Right lung (tissue), 5 donors: ENCODE data around the gene ANKRD42. TPM values are rescaled to one million over a fixed set of nuclear protein-coding genes. Genes with fewer than 3 reads are reported as not detected.

ENCODE experiments used
- DNase-seq, 2 donors: peaks; one replicate each; pipeline ENCODE4 v3.0.0-alpha.2; 2013
- polyA plus RNA-seq, 5 donors: library from polyadenylated mRNA; unstranded; fragments of 120-200 nt; gene quantifications; one replicate each; pipeline versions ENCODE4 v1.2.1 to v1.2.3, GENCODE V29; 2013; ENCODE audit warnings: inconsistent platforms in 1 of 5, low replicate concordance in 1 of 5; ENCODE audit not compliant: insufficient read length in 5 of 5, insufficient read depth in 1 of 5

The ANKRD42 gene
- polyA plus RNA-seq, 5 donors = 12.1 to 15.5 (median 13.7) TPM

- peak; percentile 98 for DNase-seq
Measured at GRCh38 chr11:83285771-83286528, 92.4 kb downstream of the ANKRD42 start, which contains the start of gene CCDC90B. TSS of gene CCDC90B (minus strand) at chr11:83286367. CDS start at chr11:83285972, 395 bp downstream.

GRCh38 chr11:83287631-83288030 lies 94.1 kb downstream of the ANKRD42 start:
- no peak for DNase-seq

- DNase-seq = peak; percentile 51 to 55
Measured at GRCh38 chr11:83292709-83293456, 99.4 kb downstream of the ANKRD42 start.

GRCh38 chr11:83293457-83293774 lies 99.9 kb downstream of the ANKRD42 start:
- DNase-seq = no peak

- no peak for DNase-seq
Measured at GRCh38 chr11:83294208-83294607, 100.7 kb downstream of the ANKRD42 start.

Other genes with a start within 250 kb of the ANKRD42 start
- gene RAB30, start 121.8 kb upstream of the ANKRD42 start, polyA plus RNA-seq = 10 to 100 TPM in 4 of 5 donors, 1 to 10 TPM in 1; 8.4 to 16.1 (median 13.2) TPM
- gene PCF11, start 36.6 kb upstream of the ANKRD42 start, polyA plus RNA-seq = 10 to 100 TPM; 61.6 to 91.5 (median 82.2) TPM
- 100 to 1,000 TPM in 2 of 5 donors, 10 to 100 TPM in 3; 69.6 to 106 (median 83.9) TPM for gene CCDC90B, start 92.7 kb downstream of the ANKRD42 start, polyA plus RNA-seq